PC-3 (cell line): ENCODE results near the gene RAX2.

Source experiments
- EZH2phosphoT487 ChIP-seq: fragments of 300-600 bp; sonication (generic); IDR thresholded peaks from 2 replicates; pipeline ENCODE4 v1.6.1; 2018; ENCODE audit warnings: mild to moderate bottlenecking, antibody characterized with exemption, low read length, borderline replicate concordance
- TF ChIP-seq, protein P1 (sequence below): fragments of 300-600 bp; sonication (generic); conservative IDR thresholded peaks from 2 replicates; pipeline ENCODE4 v1.5.1; 2017; ENCODE audit warnings: antibody characterized with exemption, low read depth, mild to moderate bottlenecking, low read length

DNA sequence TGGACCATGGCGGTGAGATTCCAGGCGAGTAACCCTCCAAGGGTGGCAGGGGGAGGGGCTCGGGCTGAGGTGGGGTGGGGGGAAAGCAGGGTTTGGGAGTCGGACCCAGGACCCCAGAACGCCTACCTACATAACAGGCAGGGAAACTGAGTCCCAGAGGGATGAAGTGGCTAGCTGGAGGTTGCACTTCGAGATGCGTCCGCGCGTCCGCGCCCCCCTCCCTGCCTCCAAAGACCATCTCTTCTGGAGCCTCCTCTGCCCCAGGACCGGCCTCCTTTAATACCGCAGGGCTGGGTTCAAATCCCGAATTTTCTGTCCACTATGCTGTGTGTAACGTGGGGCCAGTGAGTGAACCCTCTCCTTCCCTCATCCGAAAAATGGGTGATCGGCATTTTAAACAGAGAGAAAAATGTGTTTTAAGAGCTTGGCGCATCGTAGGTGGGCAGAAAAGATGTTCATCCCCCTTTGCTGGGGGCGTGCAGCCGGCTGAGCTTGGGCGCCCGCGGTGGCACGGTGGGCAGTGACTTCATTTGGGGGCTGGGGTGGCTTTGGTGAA is 50.1 kb downstream of the RAX2 start:
- TF ChIP-seq, protein P1, sequence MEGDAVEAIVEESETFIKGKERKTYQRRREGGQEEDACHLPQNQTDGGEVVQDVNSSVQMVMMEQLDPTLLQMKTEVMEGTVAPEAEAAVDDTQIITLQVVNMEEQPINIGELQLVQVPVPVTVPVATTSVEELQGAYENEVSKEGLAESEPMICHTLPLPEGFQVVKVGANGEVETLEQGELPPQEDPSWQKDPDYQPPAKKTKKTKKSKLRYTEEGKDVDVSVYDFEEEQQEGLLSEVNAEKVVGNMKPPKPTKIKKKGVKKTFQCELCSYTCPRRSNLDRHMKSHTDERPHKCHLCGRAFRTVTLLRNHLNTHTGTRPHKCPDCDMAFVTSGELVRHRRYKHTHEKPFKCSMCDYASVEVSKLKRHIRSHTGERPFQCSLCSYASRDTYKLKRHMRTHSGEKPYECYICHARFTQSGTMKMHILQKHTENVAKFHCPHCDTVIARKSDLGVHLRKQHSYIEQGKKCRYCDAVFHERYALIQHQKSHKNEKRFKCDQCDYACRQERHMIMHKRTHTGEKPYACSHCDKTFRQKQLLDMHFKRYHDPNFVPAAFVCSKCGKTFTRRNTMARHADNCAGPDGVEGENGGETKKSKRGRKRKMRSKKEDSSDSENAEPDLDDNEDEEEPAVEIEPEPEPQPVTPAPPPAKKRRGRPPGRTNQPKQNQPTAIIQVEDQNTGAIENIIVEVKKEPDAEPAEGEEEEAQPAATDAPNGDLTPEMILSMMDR, result no peak
- TF ChIP-seq EZH2phosphoT487, result no peak
